HepG2 (cell line): Measurements from ENCODE around the gene RPL41. TPM values are rescaled to one million over a fixed set of nuclear protein-coding genes. Genes with fewer than 3 reads are reported as not detected.

ENCODE experiments used
- AKNA ChIP-seq: sonication (generic); formaldehyde crosslinking; IDR thresholded peaks from 2 replicates; pipeline ENCODE4 v1.4.0; 2020; ENCODE audit warnings: missing genetic modification reagents, borderline replicate concordance
- ARNTL ChIP-seq: sonication (generic); formaldehyde crosslinking; IDR thresholded peaks from 2 replicates; pipeline ENCODE4 v1.4.0; 2020; ENCODE audit warnings: mild to moderate bottlenecking, missing genetic modification reagents
- HOXA3 ChIP-seq: sonication (generic); formaldehyde crosslinking; IDR thresholded peaks from 2 replicates; pipeline ENCODE4 v1.5.0; 2020; ENCODE audit warnings: missing genetic modification reagents
- MED1 ChIP-seq: sonication (generic); formaldehyde crosslinking; IDR thresholded peaks from 2 replicates; pipeline ENCODE4 v1.4.0; 2020; ENCODE audit warnings: missing genetic modification reagents
- NFE2L2 ChIP-seq: fragments of 150-350 bp; IDR thresholded peaks from 2 replicates; pipeline ENCODE4 v1.6.1; 2014; ENCODE audit warnings: low read length
- SNAI1 ChIP-seq: sonication (generic); formaldehyde crosslinking; IDR thresholded peaks from 2 replicates; pipeline ENCODE4 v1.5.0; 2020; ENCODE audit warnings: mild to moderate bottlenecking, missing genetic modification reagents, borderline replicate concordance
- SOX13 ChIP-seq, 3 experiments: fragments of 450-650 bp in 1 of 3; sonication (generic) in 1 of 3; formaldehyde crosslinking in 1 of 3; IDR thresholded peaks in 2 of 3; conservative IDR thresholded peaks in 1 of 3; 2 replicates each; pipeline versions ENCODE4 v1.5.0 to v1.6.1; 2016 to 2020; ENCODE audit warnings: antibody characterized with exemption in 1 of 3, mild to moderate bottlenecking in 1 of 3, missing compliant biosample characterization in 1 of 3, missing genetic modification reagents in 1 of 3, moderate library complexity in 1 of 3
- SRSF4 ChIP-seq: fragments of 200-400 bp; formaldehyde crosslinking; IDR thresholded peaks from one replicate; pipeline ENCODE4 v1.6.1; 2018; ENCODE audit warnings: mild to moderate bottlenecking, low read depth, low read length, moderate library complexity; ENCODE audit not compliant: poor library complexity, severe bottlenecking
- ZNF121 ChIP-seq: sonication (generic); formaldehyde crosslinking; IDR thresholded peaks from 2 replicates; pipeline ENCODE4 v1.5.0; 2020; ENCODE audit warnings: mild to moderate bottlenecking, missing genetic modification reagents
- ZNF343 ChIP-seq: sonication (generic); formaldehyde crosslinking; IDR thresholded peaks from 2 replicates; pipeline ENCODE4 v1.4.0; 2020; ENCODE audit warnings: mild to moderate bottlenecking, missing genetic modification reagents
- polyA plus RNA-seq, 8 experiments: library from polyadenylated mRNA; depleted of rRNA in 3 of 8; stranded (reverse) in 7 of 8; unstranded in 1 of 8; fragments of >200 nt; fragmentation: Illumina TruSeq in 4 of 8; extraction: Trizol in 4 of 8; gene quantifications; 2 replicates each; pipeline versions ENCODE4 v1.2.1 to v1.2.3, GENCODE V29; 2011 to 2016; ENCODE audit warnings: low read depth in 4 of 8, missing spikeins in 1 of 8, mixed read lengths in 1 of 8; ENCODE audit not compliant: insufficient read depth in 1 of 8
- total RNA-seq, 5 experiments: library from RNA; depleted of rRNA; stranded (reverse); fragments of >200 nt; fragmentation: Illumina TruSeq; extraction: Trizol; gene quantifications; 2 replicates each; pipeline ENCODE4 v1.2.3, GENCODE V29; 2016; ENCODE audit warnings: low read depth in 1 of 5
- TF ChIP-seq, protein P1 (sequence below): sonication (generic); formaldehyde crosslinking; IDR thresholded peaks from 2 replicates; pipeline ENCODE4 v1.4.0; 2020; ENCODE audit warnings: mild to moderate bottlenecking, missing genetic modification reagents
- TF ChIP-seq, protein P2 (sequence below): sonication (generic); formaldehyde crosslinking; IDR thresholded peaks from 2 replicates; pipeline ENCODE4 v1.5.0; 2020; ENCODE audit warnings: mild to moderate bottlenecking, missing genetic modification reagents
- TF ChIP-seq, protein P3 (sequence below): fragments of 450-650 bp; IDR thresholded peaks from 2 replicates; pipeline ENCODE4 v1.6.1; 2017; ENCODE audit warnings: mild to moderate bottlenecking
- TF ChIP-seq, protein P4 (sequence below): sonication (generic); formaldehyde crosslinking; IDR thresholded peaks from 2 replicates; pipeline ENCODE4 v1.5.0; 2020; ENCODE audit warnings: mild to moderate bottlenecking, missing genetic modification reagents

Gene RPL41
- total and polyA plus RNA-seq, 2 of the 13 experiments (the other 11 are each of a cell fraction or from before 2014, with no cell fraction given), result 4,012 to 7,670 TPM

- TF ChIP-seq AKNA (CRISPR knock-in tag) (0 out of 2 replicates have a peak, but pooled peaks have one; percentile 7), ZNF121 (no peak), ARNTL (CRISPR knock-in tag) (no peak), HOXA3 (CRISPR knock-in tag) (peak; percentile 66; the same call in 1 of the 2 replicates), MED1 (CRISPR knock-in tag) (peak; percentile 62), NFE2L2 (no peak), SNAI1 (CRISPR knock-in tag) (peak; percentile 83; the same call in 1 of the 2 replicates), SRSF4 (no peak), SOX13 (IDR thresholded peaks at IDR 0.05) (no peak), SOX13 (CRISPR knock-in tag; conservative IDR thresholded peaks at IDR 0.05 in 1 of 2, IDR thresholded peaks at IDR 0.05 in 1 of 2) (peak in 1 of 2 experiments; percentile 46; a peak in 1 of 4 replicates), ZNF343 (CRISPR knock-in tag) (peak; percentile 44; the same call in 1 of the 2 replicates)
- TF ChIP-seq, protein P1, sequence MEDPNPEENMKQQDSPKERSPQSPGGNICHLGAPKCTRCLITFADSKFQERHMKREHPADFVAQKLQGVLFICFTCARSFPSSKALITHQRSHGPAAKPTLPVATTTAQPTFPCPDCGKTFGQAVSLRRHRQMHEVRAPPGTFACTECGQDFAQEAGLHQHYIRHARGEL, result no peak; the same call in 1 of the 2 replicates
- TF ChIP-seq, protein P2, sequence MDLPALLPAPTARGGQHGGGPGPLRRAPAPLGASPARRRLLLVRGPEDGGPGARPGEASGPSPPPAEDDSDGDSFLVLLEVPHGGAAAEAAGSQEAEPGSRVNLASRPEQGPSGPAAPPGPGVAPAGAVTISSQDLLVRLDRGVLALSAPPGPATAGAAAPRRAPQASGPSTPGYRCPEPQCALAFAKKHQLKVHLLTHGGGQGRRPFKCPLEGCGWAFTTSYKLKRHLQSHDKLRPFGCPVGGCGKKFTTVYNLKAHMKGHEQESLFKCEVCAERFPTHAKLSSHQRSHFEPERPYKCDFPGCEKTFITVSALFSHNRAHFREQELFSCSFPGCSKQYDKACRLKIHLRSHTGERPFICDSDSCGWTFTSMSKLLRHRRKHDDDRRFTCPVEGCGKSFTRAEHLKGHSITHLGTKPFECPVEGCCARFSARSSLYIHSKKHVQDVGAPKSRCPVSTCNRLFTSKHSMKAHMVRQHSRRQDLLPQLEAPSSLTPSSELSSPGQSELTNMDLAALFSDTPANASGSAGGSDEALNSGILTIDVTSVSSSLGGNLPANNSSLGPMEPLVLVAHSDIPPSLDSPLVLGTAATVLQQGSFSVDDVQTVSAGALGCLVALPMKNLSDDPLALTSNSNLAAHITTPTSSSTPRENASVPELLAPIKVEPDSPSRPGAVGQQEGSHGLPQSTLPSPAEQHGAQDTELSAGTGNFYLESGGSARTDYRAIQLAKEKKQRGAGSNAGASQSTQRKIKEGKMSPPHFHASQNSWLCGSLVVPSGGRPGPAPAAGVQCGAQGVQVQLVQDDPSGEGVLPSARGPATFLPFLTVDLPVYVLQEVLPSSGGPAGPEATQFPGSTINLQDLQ (CRISPR knock-in tag), result peak; percentile 21; the same call in 1 of the 2 replicates
- TF ChIP-seq, protein P3, sequence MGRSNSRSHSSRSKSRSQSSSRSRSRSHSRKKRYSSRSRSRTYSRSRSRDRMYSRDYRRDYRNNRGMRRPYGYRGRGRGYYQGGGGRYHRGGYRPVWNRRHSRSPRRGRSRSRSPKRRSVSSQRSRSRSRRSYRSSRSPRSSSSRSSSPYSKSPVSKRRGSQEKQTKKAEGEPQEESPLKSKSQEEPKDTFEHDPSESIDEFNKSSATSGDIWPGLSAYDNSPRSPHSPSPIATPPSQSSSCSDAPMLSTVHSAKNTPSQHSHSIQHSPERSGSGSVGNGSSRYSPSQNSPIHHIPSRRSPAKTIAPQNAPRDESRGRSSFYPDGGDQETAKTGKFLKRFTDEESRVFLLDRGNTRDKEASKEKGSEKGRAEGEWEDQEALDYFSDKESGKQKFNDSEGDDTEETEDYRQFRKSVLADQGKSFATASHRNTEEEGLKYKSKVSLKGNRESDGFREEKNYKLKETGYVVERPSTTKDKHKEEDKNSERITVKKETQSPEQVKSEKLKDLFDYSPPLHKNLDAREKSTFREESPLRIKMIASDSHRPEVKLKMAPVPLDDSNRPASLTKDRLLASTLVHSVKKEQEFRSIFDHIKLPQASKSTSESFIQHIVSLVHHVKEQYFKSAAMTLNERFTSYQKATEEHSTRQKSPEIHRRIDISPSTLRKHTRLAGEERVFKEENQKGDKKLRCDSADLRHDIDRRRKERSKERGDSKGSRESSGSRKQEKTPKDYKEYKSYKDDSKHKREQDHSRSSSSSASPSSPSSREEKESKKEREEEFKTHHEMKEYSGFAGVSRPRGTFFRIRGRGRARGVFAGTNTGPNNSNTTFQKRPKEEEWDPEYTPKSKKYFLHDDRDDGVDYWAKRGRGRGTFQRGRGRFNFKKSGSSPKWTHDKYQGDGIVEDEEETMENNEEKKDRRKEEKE, result no peak
- TF ChIP-seq, protein P4, sequence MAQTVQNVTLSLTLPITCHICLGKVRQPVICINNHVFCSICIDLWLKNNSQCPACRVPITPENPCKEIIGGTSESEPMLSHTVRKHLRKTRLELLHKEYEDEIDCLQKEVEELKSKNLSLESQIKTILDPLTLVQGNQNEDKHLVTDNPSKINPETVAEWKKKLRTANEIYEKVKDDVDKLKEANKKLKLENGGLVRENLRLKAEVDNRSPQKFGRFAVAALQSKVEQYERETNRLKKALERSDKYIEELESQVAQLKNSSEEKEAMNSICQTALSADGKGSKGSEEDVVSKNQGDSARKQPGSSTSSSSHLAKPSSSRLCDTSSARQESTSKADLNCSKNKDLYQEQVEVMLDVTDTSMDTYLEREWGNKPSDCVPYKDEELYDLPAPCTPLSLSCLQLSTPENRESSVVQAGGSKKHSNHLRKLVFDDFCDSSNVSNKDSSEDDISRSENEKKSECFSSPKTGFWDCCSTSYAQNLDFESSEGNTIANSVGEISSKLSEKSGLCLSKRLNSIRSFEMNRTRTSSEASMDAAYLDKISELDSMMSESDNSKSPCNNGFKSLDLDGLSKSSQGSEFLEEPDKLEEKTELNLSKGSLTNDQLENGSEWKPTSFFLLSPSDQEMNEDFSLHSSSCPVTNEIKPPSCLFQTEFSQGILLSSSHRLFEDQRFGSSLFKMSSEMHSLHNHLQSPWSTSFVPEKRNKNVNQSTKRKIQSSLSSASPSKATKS (CRISPR knock-in tag), result no peak
These were observed 37.3 kb upstream of the RPL41 start (continued) for GRCh38 chr12:56078931-56079722.
